A549 treated with Mapracorat at 1 μM for 4 hours (cell line): Measurements from ENCODE around the gene MKNK2. TPM values are rescaled to one million over a fixed set of nuclear protein-coding genes. Genes with fewer than 3 reads are reported as not detected.

Experiments used
- total RNA-seq: library from RNA; stranded (reverse); fragments of 200-300 nt; extraction: Qiagen RNA extraction; gene quantifications from 5 replicates; pipeline ENCODE4 v1.2.3, GENCODE V29; 2022

MKNK2 gene
- 44.0 to 82.2 TPM (median 69.2 TPM) in 5 replicates for total RNA-seq

GRCh38 chr19:2050991-2051772 is at the start of gene MKNK2:
MKNK2 (minus strand) TSS chr19:2051244; CDS start chr19:2050851, 393 bp downstream.

GRCh38 chr19:2096480-2097202 is 45.6 kb upstream of the MKNK2 start, which contains the start of gene IZUMO4:
IZUMO4 (plus strand) TSS chr19:2096915; CDS start chr19:2096946, 31 bp downstream.

GRCh38 chr19:2096034-2096479 is 45.0 kb upstream of the MKNK2 start, which contains the start of gene MOB3A:
MOB3A (minus strand) TSS chr19:2096326; CDS start chr19:2078560, 17,766 bp downstream.

GRCh38 chr19:2015608-2015950 is 35.5 kb downstream of the MKNK2 start, which contains the start of gene BTBD2:
BTBD2 (minus strand) TSS chr19:2015714; CDS start chr19:2015703, 11 bp downstream.

Other genes starting within 250 kb of the MKNK2 start
- 2.3 to 3.4 TPM (median 3.1 TPM) in 5 replicates for gene ATP8B3, start 239.0 kb downstream of the MKNK2 start, total RNA-seq
- gene REXO1, start 202.8 kb downstream of the MKNK2 start, total RNA-seq: 16.2 to 22.4 TPM (median 19.6 TPM) in 5 replicates
- gene KLF16, start 187.7 kb downstream of the MKNK2 start, total RNA-seq: 15.3 to 31.0 TPM (median 28.4 TPM) in 5 replicates
- 18.7 to 38.9 TPM (median 37.7 TPM) in 5 replicates for gene ABHD17A, start 165.7 kb downstream of the MKNK2 start, total RNA-seq
- gene ADAT3, start 145.8 kb downstream of the MKNK2 start, total RNA-seq: 2.4 to 6.7 TPM (median 5.2 TPM) in 5 replicates
- gene SCAMP4, start 145.8 kb downstream of the MKNK2 start, total RNA-seq: 46.8 to 62.0 TPM (median 49.1 TPM) in 5 replicates
- 37.4 to 53.6 TPM (median 52.0 TPM) in 5 replicates for gene CSNK1G2, start 110.1 kb downstream of the MKNK2 start, total RNA-seq
- gene BTBD2, start 35.5 kb downstream of the MKNK2 start, total RNA-seq: 31.4 to 46.2 TPM (median 43.0 TPM) in 5 replicates
- gene MOB3A, start 45.1 kb upstream of the MKNK2 start, total RNA-seq: 12.3 to 13.7 TPM (median 13.2 TPM) in 5 replicates
- gene IZUMO4, start 45.7 kb upstream of the MKNK2 start, total RNA-seq: 0.32 to 1.0 TPM (median 0.87 TPM) in 5 replicates
- gene AP3D1, start 100.3 kb upstream of the MKNK2 start, total RNA-seq: 63.7 to 80.4 TPM (median 76.8 TPM) in 5 replicates
- 10.7 to 18.7 TPM (median 18.0 TPM) in 5 replicates for gene DOT1L, start 112.7 kb upstream of the MKNK2 start, total RNA-seq
- 39.1 to 60.0 TPM (median 59.1 TPM) in 5 replicates for gene PLEKHJ1, start 185.1 kb upstream of the MKNK2 start, total RNA-seq
- gene SF3A2, start 185.6 kb upstream of the MKNK2 start, total RNA-seq: 63.8 to 74.1 TPM (median 69.0 TPM) in 5 replicates
- 7.6 to 24.5 TPM (median 15.3 TPM) in 5 replicates for gene AMH, start 198.1 kb upstream of the MKNK2 start, total RNA-seq
- gene JSRP1, start 205.2 kb upstream of the MKNK2 start, total RNA-seq: 0.42 to 0.86 TPM (median 0.76 TPM) in 5 replicates
- 0.08 to 0.15 TPM (median 0.11 TPM) in 3 of 5 replicates, not detected in the others for gene PEAK3, start 230.9 kb upstream of the MKNK2 start, total RNA-seq